Neural cell (in vitro differentiated cells): ENCODE data around the gene SLC44A2.

Experiments used
- EP300 ChIP-seq: fragments of 450-650 bp; conservative IDR thresholded peaks from 2 replicates; pipeline ENCODE4 v1.6.1; 2014; ENCODE audit warnings: antibody characterized with exemption, mild to moderate bottlenecking, moderate library complexity; ENCODE audit not compliant: poor library complexity, severe bottlenecking
- EZH2 ChIP-seq: fragments of 200-600, 300-800 bp; shearing (Covaris generic), sonication (generic); IDR thresholded peaks from 2 replicates; pipeline ENCODE4 v1.6.1; 2014; ENCODE audit warnings: antibody characterized with exemption, low read length, borderline replicate concordance, mild to moderate bottlenecking; ENCODE audit not compliant: insufficient read depth, poor library complexity, severe bottlenecking
- MXI1 ChIP-seq: fragments of 450-650 bp; conservative IDR thresholded peaks from 2 replicates; pipeline ENCODE4 v1.6.1; 2014; ENCODE audit warnings: antibody characterized with exemption, mild to moderate bottlenecking; ENCODE audit not compliant: poor library complexity, severe bottlenecking
- POLR2AphosphoS5 ChIP-seq: IDR thresholded peaks from 2 replicates; pipeline ENCODE4 v1.6.1; 2012
- SMC3 ChIP-seq: fragments of 450-650 bp; conservative IDR thresholded peaks from 2 replicates; pipeline ENCODE4 v1.6.1; 2014; ENCODE audit warnings: antibody characterized with exemption, mild to moderate bottlenecking, moderate library complexity; ENCODE audit not compliant: poor library complexity
- TAF1 ChIP-seq: IDR thresholded peaks from 2 replicates; pipeline ENCODE4 v1.6.1; 2012; ENCODE audit warnings: low read depth
- TF ChIP-seq, protein P1 (sequence below): fragments of 450-650 bp; IDR thresholded peaks from 2 replicates; pipeline ENCODE4 v1.5.1; 2014; ENCODE audit warnings: antibody characterized with exemption, mild to moderate bottlenecking, moderate library complexity; ENCODE audit not compliant: poor library complexity, severe bottlenecking
- TF ChIP-seq, protein P2 (sequence below): IDR thresholded peaks from 2 replicates; pipeline ENCODE4 v1.6.1; 2012; ENCODE audit warnings: borderline replicate concordance

DNA sequence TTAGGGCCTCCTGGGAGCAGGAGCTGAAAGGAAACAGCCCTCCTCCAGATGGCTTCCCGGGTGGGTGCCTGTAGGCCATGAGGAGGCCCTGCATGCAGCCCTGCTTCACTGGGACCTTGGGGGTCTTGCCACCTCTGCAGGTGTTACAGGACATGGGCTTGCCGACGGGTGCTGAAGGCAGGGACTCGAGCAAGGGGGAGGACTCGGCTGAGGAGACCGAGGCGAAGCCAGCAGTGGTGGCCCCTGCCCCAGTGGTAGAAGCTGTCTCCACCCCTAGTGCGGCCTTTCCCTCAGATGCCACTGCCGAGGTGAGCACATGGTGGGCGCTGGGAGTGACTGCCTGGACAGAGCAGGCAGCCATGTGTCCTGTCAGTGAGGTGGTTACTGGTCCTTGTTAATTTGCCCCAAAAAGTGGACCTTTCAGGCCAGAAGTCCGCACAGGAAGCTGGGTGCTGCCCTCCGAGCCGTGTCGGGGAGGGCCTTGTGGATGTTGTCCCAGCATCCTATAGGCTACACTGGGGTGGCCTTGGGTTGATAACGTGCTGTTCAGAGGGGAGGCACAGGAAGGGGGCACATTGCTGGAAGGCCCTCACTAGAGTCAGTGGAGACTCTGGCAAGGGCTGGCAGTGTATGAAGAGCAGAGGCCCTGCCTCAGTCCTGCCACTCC lies 57.2 kb downstream of the SLC44A2 start:
- peak; percentile 9 for TF ChIP-seq POLR2AphosphoS5
- TF ChIP-seq, protein P1, sequence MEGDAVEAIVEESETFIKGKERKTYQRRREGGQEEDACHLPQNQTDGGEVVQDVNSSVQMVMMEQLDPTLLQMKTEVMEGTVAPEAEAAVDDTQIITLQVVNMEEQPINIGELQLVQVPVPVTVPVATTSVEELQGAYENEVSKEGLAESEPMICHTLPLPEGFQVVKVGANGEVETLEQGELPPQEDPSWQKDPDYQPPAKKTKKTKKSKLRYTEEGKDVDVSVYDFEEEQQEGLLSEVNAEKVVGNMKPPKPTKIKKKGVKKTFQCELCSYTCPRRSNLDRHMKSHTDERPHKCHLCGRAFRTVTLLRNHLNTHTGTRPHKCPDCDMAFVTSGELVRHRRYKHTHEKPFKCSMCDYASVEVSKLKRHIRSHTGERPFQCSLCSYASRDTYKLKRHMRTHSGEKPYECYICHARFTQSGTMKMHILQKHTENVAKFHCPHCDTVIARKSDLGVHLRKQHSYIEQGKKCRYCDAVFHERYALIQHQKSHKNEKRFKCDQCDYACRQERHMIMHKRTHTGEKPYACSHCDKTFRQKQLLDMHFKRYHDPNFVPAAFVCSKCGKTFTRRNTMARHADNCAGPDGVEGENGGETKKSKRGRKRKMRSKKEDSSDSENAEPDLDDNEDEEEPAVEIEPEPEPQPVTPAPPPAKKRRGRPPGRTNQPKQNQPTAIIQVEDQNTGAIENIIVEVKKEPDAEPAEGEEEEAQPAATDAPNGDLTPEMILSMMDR: no peak
- no peak for TF ChIP-seq EZH2
- TF ChIP-seq EP300: no peak
- no peak for TF ChIP-seq TAF1
- TF ChIP-seq MXI1: no peak
- TF ChIP-seq, protein P2, sequence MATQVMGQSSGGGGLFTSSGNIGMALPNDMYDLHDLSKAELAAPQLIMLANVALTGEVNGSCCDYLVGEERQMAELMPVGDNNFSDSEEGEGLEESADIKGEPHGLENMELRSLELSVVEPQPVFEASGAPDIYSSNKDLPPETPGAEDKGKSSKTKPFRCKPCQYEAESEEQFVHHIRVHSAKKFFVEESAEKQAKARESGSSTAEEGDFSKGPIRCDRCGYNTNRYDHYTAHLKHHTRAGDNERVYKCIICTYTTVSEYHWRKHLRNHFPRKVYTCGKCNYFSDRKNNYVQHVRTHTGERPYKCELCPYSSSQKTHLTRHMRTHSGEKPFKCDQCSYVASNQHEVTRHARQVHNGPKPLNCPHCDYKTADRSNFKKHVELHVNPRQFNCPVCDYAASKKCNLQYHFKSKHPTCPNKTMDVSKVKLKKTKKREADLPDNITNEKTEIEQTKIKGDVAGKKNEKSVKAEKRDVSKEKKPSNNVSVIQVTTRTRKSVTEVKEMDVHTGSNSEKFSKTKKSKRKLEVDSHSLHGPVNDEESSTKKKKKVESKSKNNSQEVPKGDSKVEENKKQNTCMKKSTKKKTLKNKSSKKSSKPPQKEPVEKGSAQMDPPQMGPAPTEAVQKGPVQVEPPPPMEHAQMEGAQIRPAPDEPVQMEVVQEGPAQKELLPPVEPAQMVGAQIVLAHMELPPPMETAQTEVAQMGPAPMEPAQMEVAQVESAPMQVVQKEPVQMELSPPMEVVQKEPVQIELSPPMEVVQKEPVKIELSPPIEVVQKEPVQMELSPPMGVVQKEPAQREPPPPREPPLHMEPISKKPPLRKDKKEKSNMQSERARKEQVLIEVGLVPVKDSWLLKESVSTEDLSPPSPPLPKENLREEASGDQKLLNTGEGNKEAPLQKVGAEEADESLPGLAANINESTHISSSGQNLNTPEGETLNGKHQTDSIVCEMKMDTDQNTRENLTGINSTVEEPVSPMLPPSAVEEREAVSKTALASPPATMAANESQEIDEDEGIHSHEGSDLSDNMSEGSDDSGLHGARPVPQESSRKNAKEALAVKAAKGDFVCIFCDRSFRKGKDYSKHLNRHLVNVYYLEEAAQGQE: no peak
- TF ChIP-seq SMC3: no peak
